ENCODE measurements around the gene MRPL10.

Gene MRPL10

DNA sequence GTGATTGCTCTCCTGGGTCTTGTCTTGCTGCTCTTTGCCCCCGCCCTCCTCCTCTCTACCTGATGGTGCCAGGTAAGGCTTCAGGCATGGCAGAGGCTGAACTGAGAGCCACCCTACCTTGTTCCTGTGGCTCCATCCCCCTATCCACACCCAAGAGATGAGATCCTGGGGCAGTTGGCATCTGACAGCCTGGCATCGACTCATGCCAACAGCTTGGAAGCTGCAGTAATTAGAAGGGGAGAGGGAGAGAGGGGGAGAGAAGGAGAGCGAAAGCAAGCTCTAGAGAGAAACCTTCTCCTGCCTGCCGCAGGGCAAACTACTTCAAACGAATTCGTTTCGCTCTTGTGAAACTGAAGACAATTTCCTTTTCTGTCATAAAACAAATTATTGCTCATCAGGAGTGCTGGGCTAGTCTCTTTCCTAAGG lies 33.5 kb upstream of the MRPL10 start:
- Histone ChIP-seq H3K9ac (ENCODE audit: low read depth, low read length, poor library complexity) (no peak overlapping the region), H3K4me1 (ENCODE audit: control insufficient read depth in 2 of 2, insufficient read depth in 1 of 2, low read depth in 1 of 2, low read length in 2 of 2) (peaks cover 0 to 2% of the 10 kb centered on the region in 2 donors), H2BK5ac (ENCODE audit: low read length) (no peak overlapping the region), H4K8ac (ENCODE audit: low read depth, low read length) (no peak overlapping the region), H3K36me3 (replicated peaks in 1 of 2; ENCODE audit: control insufficient read depth in 2 of 2, insufficient read depth in 2 of 2, low read length in 2 of 2) (no peaks in the 10 kb centered on the region), H2BK12ac (ENCODE audit: low read length) (no peak overlapping the region), H3K27me3 (ENCODE audit: control insufficient read depth in 3 of 3, insufficient read depth in 3 of 3, low read depth in 1 of 3, low read length in 3 of 3) (peaks cover 0 to 72% (median 0%) of the 10 kb centered on the region in 3 experiments), H3K79me1 (ENCODE audit: low read depth, low read length) (no peaks in the 10 kb centered on the region), H2BK15ac (ENCODE audit: low read length) (no peak overlapping the region), H3K4me3 (ENCODE audit: low read length in 2 of 2) (no peak overlapping the region), H2BK120ac (ENCODE audit: low read depth, low read length) (no peak overlapping the region), H2AFZ (ENCODE audit: low read length) (no peak overlapping the region), H2AK5ac (ENCODE audit: low read depth, low read length) (peak overlapping the region; percentile 91), H3K23ac (ENCODE audit: low read depth, low read length, poor library complexity) (peak overlapping the region; percentile 37), H3K9me3 (replicated peaks in 1 of 2; ENCODE audit: control insufficient read depth in 2 of 2, insufficient read depth in 1 of 2, low read depth in 1 of 2, low read length in 2 of 2) (no peaks in the 10 kb centered on the region), H3K4ac (ENCODE audit: low read length) (no peak overlapping the region), H3K14ac (ENCODE audit: low read length) (no peak overlapping the region), H3K18ac (ENCODE audit: low read length) (no peak overlapping the region), H3K27ac (replicated peaks; ENCODE audit: low read length) (no peak overlapping the region), H4K91ac (ENCODE audit: low read depth, low read length, poor library complexity) (no peak overlapping the region), H3K4me2 (ENCODE audit: insufficient read depth, low read length, poor library complexity, severe bottlenecking) (no peak overlapping the region)
- no CpG with 5 or more reads among the region's 7 CpGs for WGBS, 2 donors (ENCODE audit: extremely low coverage in 2 of 2, insufficient read length in 2 of 2, insufficient replicate concordance in 1 of 2)
- DNase-seq (ENCODE audit: low spot score), result no peak

DNA sequence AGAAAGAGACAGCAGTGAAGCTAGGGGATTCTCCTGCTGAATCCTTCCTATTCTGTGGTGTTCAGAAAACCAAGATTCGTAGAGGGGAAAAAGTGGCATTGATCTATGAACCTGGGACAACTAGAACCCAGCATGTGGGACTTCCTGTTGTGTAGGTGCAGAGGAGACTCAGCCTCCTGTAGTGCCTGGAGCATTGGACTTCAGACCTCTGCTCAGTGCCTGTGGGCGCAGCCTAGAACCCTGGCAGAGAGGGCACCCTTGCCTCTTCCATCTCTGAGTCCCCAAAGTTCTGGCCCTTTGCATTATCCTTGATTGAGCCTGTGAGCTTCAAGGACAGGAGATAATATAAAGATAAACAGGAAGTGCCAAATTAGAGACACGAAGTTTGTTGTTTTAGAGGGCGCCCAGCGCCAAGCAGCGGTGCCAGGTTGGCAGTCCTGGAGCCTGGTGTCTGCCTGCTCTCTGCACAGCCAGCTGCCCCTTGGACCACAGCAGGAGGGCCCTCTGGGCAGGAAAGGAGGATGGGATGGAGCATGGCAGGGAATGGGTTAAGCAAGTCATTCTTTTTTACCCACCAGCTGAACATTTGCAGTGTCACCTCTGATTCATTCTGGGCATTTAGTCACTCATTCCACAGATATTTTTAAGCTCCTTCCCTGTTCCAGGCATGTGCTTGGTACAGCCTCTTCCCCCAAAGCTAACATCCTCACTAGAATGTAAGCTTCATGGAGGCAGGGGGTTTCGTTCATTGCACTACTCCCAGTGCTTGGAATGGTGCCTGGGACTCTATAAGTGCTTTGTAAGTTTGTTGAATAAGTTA lies 31.5 kb upstream of the MRPL10 start:
- H3K9me3 ChIP-seq (replicated peaks in 1 of 2; ENCODE audit: control insufficient read depth in 2 of 2, insufficient read depth in 1 of 2, low read depth in 1 of 2, low read length in 2 of 2), result no peaks in the 10 kb centered on the region
- H3K4me3 ChIP-seq (ENCODE audit: low read length in 2 of 2), result no peak overlapping the region
- no peak overlapping the region for H3K14ac ChIP-seq (ENCODE audit: low read length)
- no peaks in the 10 kb centered on the region for H3K4me1 ChIP-seq (ENCODE audit: control insufficient read depth in 2 of 2, insufficient read depth in 1 of 2, low read depth in 1 of 2, low read length in 2 of 2)
- H3K27me3 ChIP-seq (ENCODE audit: control insufficient read depth in 3 of 3, insufficient read depth in 3 of 3, low read depth in 1 of 3, low read length in 3 of 3), result peaks cover 0 to 72% (median 0%) of the 10 kb centered on the region in 3 experiments
- H2AFZ ChIP-seq (ENCODE audit: low read length), result no peak overlapping the region
- H2BK15ac ChIP-seq (ENCODE audit: low read length), result no peak overlapping the region
- no peak overlapping the region for H3K27ac ChIP-seq (replicated peaks; ENCODE audit: low read length)
- no peak overlapping the region for H4K8ac ChIP-seq (ENCODE audit: low read depth, low read length)
- no peak overlapping the region for H3K23ac ChIP-seq (ENCODE audit: low read depth, low read length, poor library complexity)
- H2BK5ac ChIP-seq (ENCODE audit: low read length), result no peak overlapping the region
- no peak overlapping the region for H2BK12ac ChIP-seq (ENCODE audit: low read length)
- no peak for DNase-seq (ENCODE audit: low spot score)
- no peak overlapping the region for H2AK5ac ChIP-seq (ENCODE audit: low read depth, low read length)
- no peak overlapping the region for H3K4ac ChIP-seq (ENCODE audit: low read length)
- no CpG with 5 or more reads among the region's 7 CpGs for WGBS, 2 donors (ENCODE audit: extremely low coverage in 2 of 2, insufficient read length in 2 of 2, insufficient replicate concordance in 1 of 2)
- no peaks in the 10 kb centered on the region for H3K36me3 ChIP-seq (replicated peaks in 1 of 2; ENCODE audit: control insufficient read depth in 2 of 2, insufficient read depth in 2 of 2, low read length in 2 of 2)
- no peak overlapping the region for H4K91ac ChIP-seq (ENCODE audit: low read depth, low read length, poor library complexity)
- H3K79me1 ChIP-seq (ENCODE audit: low read depth, low read length), result no peaks in the 10 kb centered on the region
- H3K18ac ChIP-seq (ENCODE audit: low read length), result no peak overlapping the region
- no peak overlapping the region for H3K4me2 ChIP-seq (ENCODE audit: insufficient read depth, low read length, poor library complexity, severe bottlenecking)
- no peak overlapping the region for H3K9ac ChIP-seq (ENCODE audit: low read depth, low read length, poor library complexity)
- no peak overlapping the region for H2BK120ac ChIP-seq (ENCODE audit: low read depth, low read length)

DNA sequence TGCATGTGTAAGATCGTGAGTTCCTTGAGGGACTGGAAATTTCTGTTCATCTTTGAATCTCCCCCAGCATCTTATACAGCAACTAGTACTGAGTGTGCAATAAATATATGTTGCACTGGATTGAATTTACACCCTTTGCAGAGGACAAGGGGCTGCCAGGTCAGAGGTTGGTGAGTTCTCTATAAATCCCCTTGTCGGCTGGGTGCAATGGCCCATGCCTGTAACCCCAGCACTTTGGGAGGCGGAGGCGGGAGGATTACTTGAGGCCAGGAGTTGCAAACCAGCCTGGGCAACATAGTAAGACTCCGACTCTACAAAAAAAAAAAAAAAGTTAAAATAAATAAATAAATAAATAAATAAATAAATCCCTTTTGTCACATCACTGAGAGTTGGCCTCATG lies 29.0 kb upstream of the MRPL10 start:
- H2BK120ac ChIP-seq (ENCODE audit: low read depth, low read length), result no peak overlapping the region
- no peak overlapping the region for H2BK15ac ChIP-seq (ENCODE audit: low read length)

DNA sequence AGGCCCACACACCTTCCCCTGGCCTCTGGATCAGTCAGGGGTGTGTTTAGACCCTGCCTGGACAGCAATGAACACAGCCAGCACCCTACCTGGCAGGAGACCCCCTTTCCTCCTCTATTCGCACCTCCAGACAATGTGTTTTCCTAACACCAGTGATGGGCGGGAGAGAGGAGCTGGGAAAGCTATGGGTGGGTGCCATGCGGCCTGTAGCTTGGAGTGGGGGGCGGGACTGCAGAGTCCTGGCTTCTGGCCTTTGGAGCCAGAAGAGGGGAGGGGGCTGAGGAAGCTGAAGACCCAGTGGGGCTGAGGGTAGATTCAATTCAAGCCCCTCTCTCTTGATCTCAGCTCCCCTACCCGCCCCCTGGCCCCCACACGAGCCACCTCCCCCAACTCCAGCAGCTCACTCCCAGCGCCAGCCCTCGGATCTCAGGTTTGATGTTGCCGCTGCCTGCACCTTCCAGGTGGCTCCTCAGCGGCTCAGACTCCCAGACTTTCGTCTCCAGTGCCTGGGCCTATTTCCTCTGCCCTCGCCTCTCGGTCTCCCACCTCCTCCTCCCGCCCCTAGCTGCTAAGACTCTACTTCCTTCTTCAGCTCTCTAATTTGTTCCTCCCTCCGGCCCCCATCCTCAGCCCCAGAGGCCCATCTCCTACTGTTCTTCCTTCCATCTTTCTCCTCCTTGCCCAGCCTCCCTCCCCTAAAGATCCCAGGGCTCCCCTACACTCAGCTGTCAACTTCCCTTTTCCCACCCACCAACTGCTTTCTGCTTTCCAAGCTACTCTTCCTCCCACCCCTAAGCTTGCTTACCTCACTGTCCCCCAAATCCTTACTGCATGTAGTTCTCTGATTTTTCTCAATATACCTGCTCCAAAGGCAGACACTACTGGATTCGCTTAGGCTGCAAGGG lies 26.5 kb upstream of the MRPL10 start:
- H3K4ac ChIP-seq (ENCODE audit: low read length), result no peak overlapping the region
- no peak overlapping the region for H2BK12ac ChIP-seq (ENCODE audit: low read length)
- no peak overlapping the region for H4K91ac ChIP-seq (ENCODE audit: low read depth, low read length, poor library complexity)
- H2BK5ac ChIP-seq (ENCODE audit: low read length), result no peak overlapping the region
- no peak overlapping the region for H3K4me3 ChIP-seq (ENCODE audit: low read length in 2 of 2)
- H2BK120ac ChIP-seq (ENCODE audit: low read depth, low read length), result no peak overlapping the region
- no peak overlapping the region for H2AFZ ChIP-seq (ENCODE audit: low read length)
- H2BK15ac ChIP-seq (ENCODE audit: low read length), result no peak overlapping the region
- no peak overlapping the region for H3K18ac ChIP-seq (ENCODE audit: low read length)
- H3K14ac ChIP-seq (ENCODE audit: low read length), result no peak overlapping the region
- no peaks in the 10 kb centered on the region for H3K36me3 ChIP-seq (replicated peaks in 1 of 2; ENCODE audit: control insufficient read depth in 2 of 2, insufficient read depth in 2 of 2, low read length in 2 of 2)
- H3K4me2 ChIP-seq (ENCODE audit: insufficient read depth, low read length, poor library complexity, severe bottlenecking), result no peak overlapping the region
- no peak overlapping the region for H3K9ac ChIP-seq (ENCODE audit: low read depth, low read length, poor library complexity)
- H3K79me1 ChIP-seq (ENCODE audit: low read depth, low read length), result no peaks in the 10 kb centered on the region
- no peak overlapping the region for H3K23ac ChIP-seq (ENCODE audit: low read depth, low read length, poor library complexity)
- no peak overlapping the region for H3K27ac ChIP-seq (replicated peaks; ENCODE audit: low read length)
- H3K4me1 ChIP-seq (ENCODE audit: control insufficient read depth in 2 of 2, insufficient read depth in 1 of 2, low read depth in 1 of 2, low read length in 2 of 2), result no peaks in the 10 kb centered on the region
- H3K9me3 ChIP-seq (replicated peaks in 1 of 2; ENCODE audit: control insufficient read depth in 2 of 2, insufficient read depth in 1 of 2, low read depth in 1 of 2, low read length in 2 of 2), result no peaks in the 10 kb centered on the region
- DNase-seq (ENCODE audit: low spot score), result no peak
- WGBS, 2 donors (ENCODE audit: extremely low coverage in 2 of 2, insufficient read length in 2 of 2, insufficient replicate concordance in 1 of 2), result no CpG with 5 or more reads among the region's 16 CpGs
- H3K27me3 ChIP-seq (ENCODE audit: control insufficient read depth in 3 of 3, insufficient read depth in 3 of 3, low read depth in 1 of 3, low read length in 3 of 3), result peaks cover 9 to 86% (median 34%) of the 10 kb centered on the region in 3 experiments
- peak overlapping the region; percentile 30 for H2AK5ac ChIP-seq (ENCODE audit: low read depth, low read length)
- H4K8ac ChIP-seq (ENCODE audit: low read depth, low read length), result no peak overlapping the region

More for the DNA sequence above, 29.0 kb upstream of the MRPL10 start:
- H3K9me3 ChIP-seq (replicated peaks in 1 of 2; ENCODE audit: control insufficient read depth in 2 of 2, insufficient read depth in 1 of 2, low read depth in 1 of 2, low read length in 2 of 2), result no peaks in the 10 kb centered on the region
- H4K91ac ChIP-seq (ENCODE audit: low read depth, low read length, poor library complexity), result no peak overlapping the region
- no peak overlapping the region for H4K8ac ChIP-seq (ENCODE audit: low read depth, low read length)
- WGBS, 2 donors (ENCODE audit: extremely low coverage in 2 of 2, insufficient read length in 2 of 2, insufficient replicate concordance in 1 of 2), result no CpG with 5 or more reads among the region's 5 CpGs
- H3K4ac ChIP-seq (ENCODE audit: low read length), result no peak overlapping the region
- H3K14ac ChIP-seq (ENCODE audit: low read length), result no peak overlapping the region
- no peak overlapping the region for H3K23ac ChIP-seq (ENCODE audit: low read depth, low read length, poor library complexity)
- H2AK5ac ChIP-seq (ENCODE audit: low read depth, low read length), result no peak overlapping the region
- H3K27ac ChIP-seq (replicated peaks; ENCODE audit: low read length), result no peak overlapping the region
- H2AFZ ChIP-seq (ENCODE audit: low read length), result no peak overlapping the region
- H3K4me3 ChIP-seq (ENCODE audit: low read length in 2 of 2), result no peak overlapping the region
- H2BK5ac ChIP-seq (ENCODE audit: low read length), result no peak overlapping the region
- H3K4me2 ChIP-seq (ENCODE audit: insufficient read depth, low read length, poor library complexity, severe bottlenecking), result no peak overlapping the region
- H3K36me3 ChIP-seq (replicated peaks in 1 of 2; ENCODE audit: control insufficient read depth in 2 of 2, insufficient read depth in 2 of 2, low read length in 2 of 2), result no peaks in the 10 kb centered on the region
- DNase-seq (ENCODE audit: low spot score), result no peak
- H2BK12ac ChIP-seq (ENCODE audit: low read length), result no peak overlapping the region
- H3K18ac ChIP-seq (ENCODE audit: low read length), result no peak overlapping the region
- H3K9ac ChIP-seq (ENCODE audit: low read depth, low read length, poor library complexity), result no peak overlapping the region
- H3K4me1 ChIP-seq (ENCODE audit: control insufficient read depth in 2 of 2, insufficient read depth in 1 of 2, low read depth in 1 of 2, low read length in 2 of 2), result no peaks in the 10 kb centered on the region
- H3K27me3 ChIP-seq (ENCODE audit: control insufficient read depth in 3 of 3, insufficient read depth in 3 of 3, low read depth in 1 of 3, low read length in 3 of 3), result peaks cover 0 to 71% (median 10%) of the 10 kb centered on the region in 3 experiments
- no peaks in the 10 kb centered on the region for H3K79me1 ChIP-seq (ENCODE audit: low read depth, low read length)

Measured in neuronal stem cell (in vitro differentiated cells).